Hepatocyte (in vitro differentiated cells): ENCODE results near the gene RBM39.
"Not testable (repeated sequence)": the region's sequence is repeated elsewhere in the genome, so short reads cannot be mapped to it uniquely, and the experiment has no call there.

ENCODE experiments used
- EZH2 ChIP-seq: fragments of 200-600 bp; sonication (generic); IDR thresholded peaks from 2 replicates; pipeline ENCODE4 v1.6.1; 2016; ENCODE audit warnings: antibody characterized with exemption, mild to moderate bottlenecking, borderline replicate concordance
- TF ChIP-seq, protein P1 (sequence below): fragments of 200-600 bp; sonication (generic); IDR thresholded peaks from 2 replicates; pipeline ENCODE4 v1.5.1; 2016; ENCODE audit warnings: antibody characterized with exemption, mild to moderate bottlenecking; ENCODE audit not compliant: poor library complexity

DNA sequence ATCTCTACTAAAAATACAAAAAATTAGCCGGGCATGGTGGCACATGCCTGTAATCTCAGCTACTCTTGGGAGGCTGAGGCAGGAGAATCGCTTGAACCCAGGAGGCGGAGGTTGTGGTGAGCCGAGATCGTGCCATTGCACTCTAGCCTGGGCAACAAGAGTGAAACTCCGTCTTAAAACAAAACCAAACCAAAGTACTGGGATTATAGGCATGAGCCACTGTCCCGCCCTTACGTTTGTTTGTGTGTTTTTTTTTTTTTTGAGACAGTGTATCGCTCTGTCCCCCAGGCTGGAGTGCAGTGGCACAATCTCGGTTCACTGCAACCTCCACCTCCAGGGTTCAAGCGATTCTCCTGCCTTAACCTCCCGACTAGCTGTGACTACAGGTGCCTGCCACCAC lies 41.8 kb upstream of the RBM39 start:
- TF ChIP-seq, protein P1, sequence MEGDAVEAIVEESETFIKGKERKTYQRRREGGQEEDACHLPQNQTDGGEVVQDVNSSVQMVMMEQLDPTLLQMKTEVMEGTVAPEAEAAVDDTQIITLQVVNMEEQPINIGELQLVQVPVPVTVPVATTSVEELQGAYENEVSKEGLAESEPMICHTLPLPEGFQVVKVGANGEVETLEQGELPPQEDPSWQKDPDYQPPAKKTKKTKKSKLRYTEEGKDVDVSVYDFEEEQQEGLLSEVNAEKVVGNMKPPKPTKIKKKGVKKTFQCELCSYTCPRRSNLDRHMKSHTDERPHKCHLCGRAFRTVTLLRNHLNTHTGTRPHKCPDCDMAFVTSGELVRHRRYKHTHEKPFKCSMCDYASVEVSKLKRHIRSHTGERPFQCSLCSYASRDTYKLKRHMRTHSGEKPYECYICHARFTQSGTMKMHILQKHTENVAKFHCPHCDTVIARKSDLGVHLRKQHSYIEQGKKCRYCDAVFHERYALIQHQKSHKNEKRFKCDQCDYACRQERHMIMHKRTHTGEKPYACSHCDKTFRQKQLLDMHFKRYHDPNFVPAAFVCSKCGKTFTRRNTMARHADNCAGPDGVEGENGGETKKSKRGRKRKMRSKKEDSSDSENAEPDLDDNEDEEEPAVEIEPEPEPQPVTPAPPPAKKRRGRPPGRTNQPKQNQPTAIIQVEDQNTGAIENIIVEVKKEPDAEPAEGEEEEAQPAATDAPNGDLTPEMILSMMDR = not testable (repeated sequence)
- TF ChIP-seq EZH2 = not testable (repeated sequence)
